ENCODE results near the gene CRKL. TPM values are rescaled to one million over a fixed set of nuclear protein-coding genes. Genes with fewer than 3 reads are reported as not detected.
"Not testable (repeated sequence)": the region's sequence is repeated elsewhere in the genome, so short reads cannot be mapped to it uniquely, and the experiment has no call there.

CRKL gene
- total RNA-seq, 2 experiments from 2014 or later = 91.0 to 92.9 TPM

GRCh38 chr22:20887375-20887774 lies 29.8 kb upstream of the CRKL start:
- Mint-ChIP-seq H3K36me3 (peaks cover 20% of the 10 kb centered on the region), H3K9me3 (no peaks in the 10 kb centered on the region), H3K27ac (peak overlapping the region; percentile 7), H3K4me1 (peaks cover 1% of the 10 kb centered on the region), H3K4me3 (no peak overlapping the region), H3K27me3 (no peaks in the 10 kb centered on the region)
- POLR2A ChIA-PET = no interaction called here
- ATAC-seq (ENCODE audit: low read depth) (no peak), DNase-seq (no peak)

GRCh38 chr22:20889025-20889704 lies 28.0 kb upstream of the CRKL start:
- no peak for DNase-seq
- Mint-ChIP-seq H3K27me3 (no peaks in the 10 kb centered on the region), H3K36me3 (peaks cover 17% of the 10 kb centered on the region), H3K27ac (no peak overlapping the region), H3K4me3 (no peak overlapping the region), H3K4me1 (peaks cover 1% of the 10 kb centered on the region), H3K9me3 (no peaks in the 10 kb centered on the region)
- POLR2A ChIA-PET = no interaction called here
- ATAC-seq (ENCODE audit: low read depth) = no peak

- Mint-ChIP-seq H3K4me3 (no peak overlapping the region), H3K36me3 (peaks cover 14% of the 10 kb centered on the region), H3K9me3 (no peaks in the 10 kb centered on the region), H3K27ac (no peak overlapping the region), H3K4me1 (peaks cover 1% of the 10 kb centered on the region), H3K27me3 (no peaks in the 10 kb centered on the region)
- DNase-seq (no peak), ATAC-seq (ENCODE audit: low read depth) (no peak)
- POLR2A ChIA-PET = interaction anchor here (0.6 kb wide), 1 partner anchor 10 kb away, joined by 4 read pairs; no protein-coding TSS in a partner anchor
Measured at GRCh38 chr22:20889904-20890540, 27.2 kb upstream of the CRKL start.

GRCh38 chr22:20890975-20891374 lies 26.2 kb upstream of the CRKL start:
- no peaks in the 10 kb centered on the region for H3K9me3 Mint-ChIP-seq
- POLR2A ChIA-PET = interaction anchor here (0.7 kb wide), 1 partner anchor 678 kb away, joined by 3 read pairs; no protein-coding TSS in a partner anchor
- no peak overlapping the region for H3K27ac Mint-ChIP-seq
- H3K27me3 Mint-ChIP-seq = peaks cover 3% of the 10 kb centered on the region
- DNase-seq (no peak), ATAC-seq (ENCODE audit: low read depth) (no peak)
- H3K36me3 Mint-ChIP-seq = peaks cover 14% of the 10 kb centered on the region
- no peak overlapping the region for H3K4me3 Mint-ChIP-seq
- no peaks in the 10 kb centered on the region for H3K4me1 Mint-ChIP-seq

GRCh38 chr22:20897737-20898136 lies 19.5 kb upstream of the CRKL start:
- ATAC-seq (ENCODE audit: low read depth); H3K27me3 Mint-ChIP-seq; H3K36me3 Mint-ChIP-seq; POLR2A ChIA-PET; H3K9me3 Mint-ChIP-seq; H3K4me1 Mint-ChIP-seq; DNase-seq; H3K27ac Mint-ChIP-seq; H3K4me3 Mint-ChIP-seq: not testable (repeated sequence)

GRCh38 chr22:20899827-20900423 lies 17.3 kb upstream of the CRKL start:
- Mint-ChIP-seq H3K9me3 (no peaks in the 10 kb centered on the region), H3K4me3 (no peak overlapping the region), H3K36me3 (no peaks in the 10 kb centered on the region), H3K4me1 (peaks cover 5% of the 10 kb centered on the region), H3K27ac (no peak overlapping the region), H3K27me3 (peaks cover 5% of the 10 kb centered on the region)
- POLR2A ChIA-PET = no interaction called here
- DNase-seq (no peak), ATAC-seq (ENCODE audit: low read depth) (no peak)

- H3K36me3 Mint-ChIP-seq; H3K27me3 Mint-ChIP-seq; ATAC-seq (ENCODE audit: low read depth); H3K4me3 Mint-ChIP-seq; H3K9me3 Mint-ChIP-seq; DNase-seq; H3K27ac Mint-ChIP-seq; H3K4me1 Mint-ChIP-seq: not testable (repeated sequence)
- POLR2A ChIA-PET = interaction anchor here (0.6 to 0.7 kb wide), 2 partner anchors 8 to 106 kb away, joined by 3 to 6 read pairs; no protein-coding TSS in a partner anchor
Measured at GRCh38 chr22:20901093-20902033, 15.8 kb upstream of the CRKL start.

- Mint-ChIP-seq H3K4me3 (no peak overlapping the region), H3K27me3 (peaks cover 7% of the 10 kb centered on the region), H3K36me3 (no peaks in the 10 kb centered on the region), H3K27ac (no peak overlapping the region), H3K9me3 (no peaks in the 10 kb centered on the region), H3K4me1 (peaks cover 5% of the 10 kb centered on the region)
- DNase-seq (no peak), ATAC-seq (ENCODE audit: low read depth) (no peak)
- POLR2A ChIA-PET = no interaction called here
Measured at GRCh38 chr22:20903093-20903492, 14.1 kb upstream of the CRKL start.

- no peaks in the 10 kb centered on the region for H3K36me3 Mint-ChIP-seq
- peaks cover 5% of the 10 kb centered on the region for H3K4me1 Mint-ChIP-seq
- POLR2A ChIA-PET = no interaction called here
- no peak overlapping the region for H3K27ac Mint-ChIP-seq
- no peak for ATAC-seq (ENCODE audit: low read depth)
- DNase-seq = no peak
- H3K4me3 Mint-ChIP-seq = no peak overlapping the region
- no peaks in the 10 kb centered on the region for H3K9me3 Mint-ChIP-seq
- peaks cover 7% of the 10 kb centered on the region for H3K27me3 Mint-ChIP-seq
Measured at GRCh38 chr22:20904008-20904979, 12.9 kb upstream of the CRKL start.

- peaks cover 7% of the 10 kb centered on the region for H3K27me3 Mint-ChIP-seq
Measured at GRCh38 chr22:20904980-20905355, 12.2 kb upstream of the CRKL start.

GRCh38 chr22:20905415-20906386 lies 11.5 kb upstream of the CRKL start:
- DNase-seq (no peak), ATAC-seq (ENCODE audit: low read depth) (no peak)
- Mint-ChIP-seq H3K4me1 (peaks cover 7% of the 10 kb centered on the region), H3K27ac (no peak overlapping the region), H3K27me3 (peaks cover 7% of the 10 kb centered on the region), H3K4me3 (no peak overlapping the region), H3K9me3 (no peaks in the 10 kb centered on the region), H3K36me3 (no peaks in the 10 kb centered on the region)
- POLR2A ChIA-PET = interaction anchor here (0.6 to 1.0 kb wide), 2 partner anchors 12 to 549 kb away, joined by 3 to 4 read pairs; partner anchors contain the start of gene CRKL

More at GRCh38 chr22:20904980-20905355, 12.2 kb upstream of the CRKL start:
- H3K36me3 Mint-ChIP-seq = no peaks in the 10 kb centered on the region
- POLR2A ChIA-PET = interaction anchor here (1.0 kb wide), 1 partner anchor 12 kb away, joined by 4 read pairs; the partner anchor contains the start of gene CRKL
- no peak overlapping the region for H3K27ac Mint-ChIP-seq
- DNase-seq = no peak
- no peaks in the 10 kb centered on the region for H3K9me3 Mint-ChIP-seq
- peaks cover 7% of the 10 kb centered on the region for H3K4me1 Mint-ChIP-seq
- ATAC-seq (ENCODE audit: low read depth) = no peak
- H3K4me3 Mint-ChIP-seq = no peak overlapping the region
